NCI-H524 treated with DMSO at 0.1 percent for 48 hours (cell line): ENCODE measurements around the gene SPDYE8.
"Not testable (repeated sequence)": the region's sequence is repeated elsewhere in the genome, so short reads cannot be mapped to it uniquely, and the experiment has no call there.

Source experiments
- DNase-seq: peaks from one replicate; lab custom pipeline; 2025; lab: John Stamatoyannopoulos, UW

The SPDYE8 gene

GRCh38 chr7:73029666-73030065, at the start of gene SPDYE8:
Gene SPDYE8, minus strand, starts transcription at chr7:73029766. Its CDS starts 1,800 bp downstream, at chr7:73027966.
- DNase-seq, result not testable (repeated sequence)

- DNase-seq, result not testable (repeated sequence)
Observed at GRCh38 chr7:73057811-73058210, 28.2 kb upstream of the SPDYE8 start, which contains the start of gene SPDYE11. Gene SPDYE11, minus strand, starts transcription at chr7:73057911. Its CDS starts 1,800 bp downstream, at chr7:73056111.

GRCh38 chr7:73006491-73006890, 23.1 kb downstream of the SPDYE8 start:
- DNase-seq, result not testable (repeated sequence)

GRCh38 chr7:73005693-73006447, 23.7 kb downstream of the SPDYE8 start:
- not testable (repeated sequence) for DNase-seq

GRCh38 chr7:73005356-73005692, 24.2 kb downstream of the SPDYE8 start:
- DNase-seq, result not testable (repeated sequence)

GRCh38 chr7:72997887-72998468, 31.6 kb downstream of the SPDYE8 start:
- DNase-seq, result not testable (repeated sequence)

- not testable (repeated sequence) for DNase-seq
Observed at GRCh38 chr7:72997447-72997846, 32.1 kb downstream of the SPDYE8 start.

- not testable (repeated sequence) for DNase-seq
Observed at GRCh38 chr7:72995484-72995883, 34.1 kb downstream of the SPDYE8 start.

GRCh38 chr7:72990146-72990913, 39.2 kb downstream of the SPDYE8 start:
- DNase-seq, result not testable (repeated sequence)

- DNase-seq, result not testable (repeated sequence)
Observed at GRCh38 chr7:72982084-72982483, 47.5 kb downstream of the SPDYE8 start.

GRCh38 chr7:72980382-72980781, 49.2 kb downstream of the SPDYE8 start:
- not testable (repeated sequence) for DNase-seq

GRCh38 chr7:72976434-72976833, 53.1 kb downstream of the SPDYE8 start:
- not testable (repeated sequence) for DNase-seq

GRCh38 chr7:72975656-72976286, 53.8 kb downstream of the SPDYE8 start:
- not testable (repeated sequence) for DNase-seq

GRCh38 chr7:72974781-72975180, 54.8 kb downstream of the SPDYE8 start:
- not testable (repeated sequence) for DNase-seq

GRCh38 chr7:72971505-72971904, 58.1 kb downstream of the SPDYE8 start:
- DNase-seq, result not testable (repeated sequence)
